Left ventricle myocardium inferior (tissue), 1 donor: Measurements from ENCODE around the gene MIEN1. TPM values are rescaled to one million over a fixed set of nuclear protein-coding genes. Genes with fewer than 3 reads are reported as not detected.
A peak's percentile ranks its signal among the peaks of the same experiment; 100 is the strongest.
"Not testable (repeated sequence)": the region's sequence is repeated elsewhere in the genome, so short reads cannot be mapped to it uniquely, and the experiment has no call there.

Source experiments
- DNase-seq: peaks from one replicate; pipeline ENCODE4 v3.0.0-alpha.2; 2020
- H3K27ac ChIP-seq: fragments of 200-600 bp; replicated peaks from 2 replicates; pipeline ENCODE4 v1.8.0; 2021
- H3K27me3 ChIP-seq: fragments of 200-600 bp; 2 replicates; pipeline ENCODE4 v1.8.0; 2021; ENCODE audit warnings: low read depth
- H3K36me3 ChIP-seq: fragments of 200-600 bp; 2 replicates; pipeline ENCODE4 v1.8.0; 2021
- H3K4me1 ChIP-seq: fragments of 200-600 bp; 2 replicates; pipeline ENCODE4 v1.8.0; 2021
- H3K4me3 ChIP-seq: fragments of 200-600 bp; 2 replicates; pipeline ENCODE4 v1.8.0; 2021; ENCODE audit warnings: mild to moderate bottlenecking, moderate library complexity
- H3K9me3 ChIP-seq: fragments of 200-600 bp; replicated peaks from 2 replicates; pipeline ENCODE4 v1.8.0; 2021
- CTCF ChIP-seq: fragments of 200-600 bp; IDR thresholded peaks from 2 replicates; pipeline ENCODE4 v1.8.0; 2021; ENCODE audit warnings: antibody characterized with exemption, mild to moderate bottlenecking, borderline replicate concordance
- intact Hi-C: fragments of 100-400 bp; cut with micrococcal nuclease; formaldehyde crosslinking; loops from one replicate; pipeline ENCODE4 v1.11.0; 2022
- total RNA-seq: library from RNA; stranded (reverse); fragmentation: NEBNext Ultra II Directional; extraction: Animal tissue kit (Norgen Biotek cat#: 25700); gene quantifications from one replicate; pipeline ENCODE4 v1.2.1, GENCODE V29; 2021
- donor health status: DM: no; HTN: yes; CAD: no; lungs with severe emphysema.

MIEN1 gene
- total RNA-seq, 1 donor from 2014 or later: 57.1 TPM

- no peak for TF ChIP-seq CTCF
- intact Hi-C loops: no loop called here
- peaks cover 1% of the 10 kb centered on the region for H3K36me3 ChIP-seq
- peak overlapping the region; percentile 97 for H3K4me3 ChIP-seq
- no peak for DNase-seq
- no peaks in the 10 kb centered on the region for H3K27me3 ChIP-seq
- H3K27ac ChIP-seq: peak overlapping the region; percentile 90
- peaks cover 79% of the 10 kb centered on the region for H3K4me1 ChIP-seq
- H3K9me3 ChIP-seq: no peaks in the 10 kb centered on the region
Observed at GRCh38 chr17:39701784-39702422, 28.4 kb downstream of the MIEN1 start.

- intact Hi-C loops: no loop called here
- no peak for TF ChIP-seq CTCF
- DNase-seq: no peak
- Histone ChIP-seq H3K4me3 (peak overlapping the region; percentile 97), H3K9me3 (no peaks in the 10 kb centered on the region), H3K27ac (peak overlapping the region; percentile 90), H3K4me1 (peaks cover 72% of the 10 kb centered on the region), H3K27me3 (no peaks in the 10 kb centered on the region), H3K36me3 (no peaks in the 10 kb centered on the region)
Observed at GRCh38 chr17:39701012-39701783, 29.1 kb downstream of the MIEN1 start.

- intact Hi-C loops: no loop called here
- no peak for TF ChIP-seq CTCF
- Histone ChIP-seq H3K4me3 (peak overlapping the region; percentile 97), H3K4me1 (peaks cover 64% of the 10 kb centered on the region), H3K27ac (peak overlapping the region; percentile 90), H3K36me3 (no peaks in the 10 kb centered on the region), H3K27me3 (no peaks in the 10 kb centered on the region), H3K9me3 (no peaks in the 10 kb centered on the region)
- DNase-seq: no peak
Observed at GRCh38 chr17:39700148-39700987, 30.0 kb downstream of the MIEN1 start.

GRCh38 chr17:39699818-39700147 lies 30.5 kb downstream of the MIEN1 start, which contains the start of gene ERBB2:
ERBB2 (plus strand) TSS chr17:39700064; CDS start chr17:39700239, 175 bp downstream.
- intact Hi-C loops: no loop called here

GRCh38 chr17:39699157-39699817 lies 31.0 kb downstream of the MIEN1 start:
- peak overlapping the region; percentile 97 for H3K4me3 ChIP-seq
- H3K27ac ChIP-seq: peak overlapping the region; percentile 90
- H3K27me3 ChIP-seq, DNase-seq, H3K9me3 ChIP-seq, intact Hi-C loops, H3K36me3 ChIP-seq: not testable (repeated sequence)
- peaks cover 53% of the 10 kb centered on the region for H3K4me1 ChIP-seq

More at GRCh38 chr17:39699818-39700147, 30.5 kb downstream of the MIEN1 start, which contains the start of gene ERBB2:
- Histone ChIP-seq H3K4me3 (peak within 1 kb of the TSS; percentile 97), H3K27me3 (no peaks in the 10 kb centered on the region), H3K9me3 (no peaks in the 10 kb centered on the region), H3K4me1 (peaks cover 58% of the 10 kb centered on the region), H3K27ac (peak within 1 kb of the TSS; percentile 90), H3K36me3 (no peaks in the 10 kb centered on the region)
- DNase-seq: peak; percentile 68
- no peak for TF ChIP-seq CTCF
